ENCODE data around the gene FLT1.

The FLT1 gene

GRCh38 chr13:28355822-28356371, 139.0 kb downstream of the FLT1 start:
- no peak overlapping the region for H3K27ac ChIP-seq (ENCODE audit: extremely low read depth, low read depth, low read length)
- H3K4me1 ChIP-seq (ENCODE audit: control insufficient read depth, insufficient read depth, low read length): 0 out of 2 replicates have a peak, but pooled peaks cover 2% of the 10 kb centered on the region
- TF ChIP-seq ZNF223 (tag by site-specific recombination; IDR thresholded peaks at IDR 0.05) (no peak), ZNF580 (tag by site-specific recombination; IDR thresholded peaks at IDR 0.05) (no peak), ZNF398 (tag by site-specific recombination; IDR thresholded peaks at IDR 0.05) (no peak), ZEB2 (tag by site-specific recombination; IDR thresholded peaks at IDR 0.05) (no peak), ZNF416 (tag by site-specific recombination; IDR thresholded peaks at IDR 0.05) (no peak), ZBTB10 (tag by site-specific recombination; IDR thresholded peaks at IDR 0.05) (no peak), HOXD13 (CRISPR knock-in tag; IDR thresholded peaks at IDR 0.05; ENCODE audit: borderline replicate concordance) (no peak), ZBTB8A (tag by site-specific recombination; IDR thresholded peaks at IDR 0.05) (no peak), ZNF596 (tag by site-specific recombination; IDR thresholded peaks at IDR 0.05) (no peak), INSM2 (tag by site-specific recombination; IDR thresholded peaks at IDR 0.05) (no peak), ZNF335 (tag by site-specific recombination; conservative IDR thresholded peaks at IDR 0.05) (no peak), ZNF571 (tag by site-specific recombination; IDR thresholded peaks at IDR 0.05) (no peak), ZBTB11 (tag by site-specific recombination; conservative IDR thresholded peaks at IDR 0.05; ENCODE audit: low read depth) (no peak), ZNF670 (tag by site-specific recombination; IDR thresholded peaks at IDR 0.05; ENCODE audit: low read depth) (no peak), BCL11A (tag by site-specific recombination; IDR thresholded peaks at IDR 0.05; ENCODE audit: low read depth) (no peak), ZNF76 (tag by site-specific recombination; IDR thresholded peaks at IDR 0.05; ENCODE audit: borderline replicate concordance, low read depth) (no peak)
- no peak overlapping the region for H3K4me3 ChIP-seq (ENCODE audit: low read depth, low read length)
- H3K36me3 ChIP-seq (ENCODE audit: control insufficient read depth in 2 of 2, insufficient read depth in 1 of 2, low read length in 2 of 2): no peaks in the 10 kb centered on the region
- H3K9me3 ChIP-seq (ENCODE audit: control insufficient read depth, insufficient read depth, low read depth, low read length): no peaks in the 10 kb centered on the region
- ChIA-PET POLR2A (no interaction called here), CTCF (no interaction called here)
